Activated CD4-positive, alpha-beta T cell treated with anti-CD3 and anti-CD28 coated beads, Interleukin-2, Interleukin-6, amounts not matched to agents 100 ng/mL and 50 ng/mL, durations not matched to agents 16 hours and 8 hours (primary cell): ENCODE data around the gene GRAP.

Experiments
- DNase-seq: peaks from one replicate; pipeline ENCODE4 v3.0.0-alpha.2; 2020

The GRAP gene

DNA sequence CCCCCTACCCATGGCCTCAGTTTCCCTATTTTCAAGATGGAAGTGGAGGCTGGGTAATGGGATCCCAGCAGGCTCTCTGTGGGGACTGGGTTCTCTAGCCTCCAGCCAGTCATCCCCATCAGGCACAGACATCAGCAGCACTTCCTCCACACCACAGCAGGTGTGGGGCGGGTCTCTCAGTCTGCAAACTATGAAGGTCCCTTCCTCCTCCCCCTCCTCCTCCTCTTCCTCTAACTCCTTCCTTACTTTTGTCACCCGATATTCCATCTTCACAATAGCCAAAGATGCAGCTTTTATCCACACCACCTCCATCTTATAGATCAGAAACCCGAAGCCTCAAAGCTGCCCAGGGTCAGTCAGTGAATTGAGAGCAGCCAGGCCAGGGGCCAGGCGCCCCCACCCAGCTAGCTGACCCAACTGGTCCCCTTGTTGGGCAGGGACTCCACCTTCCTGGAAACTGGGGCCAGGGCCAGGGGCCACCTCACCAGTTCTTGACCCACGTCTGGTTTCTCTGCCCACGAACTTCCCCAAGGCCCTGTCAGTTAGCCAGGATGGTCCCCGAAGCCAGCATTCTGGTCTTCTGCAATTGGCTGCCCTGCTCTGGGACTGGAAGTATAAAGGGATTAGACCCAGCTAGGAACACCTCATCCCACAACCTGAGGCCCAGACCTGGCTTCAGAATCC lies 44.7 kb downstream of the GRAP start:
- DNase-seq = no peak

DNA sequence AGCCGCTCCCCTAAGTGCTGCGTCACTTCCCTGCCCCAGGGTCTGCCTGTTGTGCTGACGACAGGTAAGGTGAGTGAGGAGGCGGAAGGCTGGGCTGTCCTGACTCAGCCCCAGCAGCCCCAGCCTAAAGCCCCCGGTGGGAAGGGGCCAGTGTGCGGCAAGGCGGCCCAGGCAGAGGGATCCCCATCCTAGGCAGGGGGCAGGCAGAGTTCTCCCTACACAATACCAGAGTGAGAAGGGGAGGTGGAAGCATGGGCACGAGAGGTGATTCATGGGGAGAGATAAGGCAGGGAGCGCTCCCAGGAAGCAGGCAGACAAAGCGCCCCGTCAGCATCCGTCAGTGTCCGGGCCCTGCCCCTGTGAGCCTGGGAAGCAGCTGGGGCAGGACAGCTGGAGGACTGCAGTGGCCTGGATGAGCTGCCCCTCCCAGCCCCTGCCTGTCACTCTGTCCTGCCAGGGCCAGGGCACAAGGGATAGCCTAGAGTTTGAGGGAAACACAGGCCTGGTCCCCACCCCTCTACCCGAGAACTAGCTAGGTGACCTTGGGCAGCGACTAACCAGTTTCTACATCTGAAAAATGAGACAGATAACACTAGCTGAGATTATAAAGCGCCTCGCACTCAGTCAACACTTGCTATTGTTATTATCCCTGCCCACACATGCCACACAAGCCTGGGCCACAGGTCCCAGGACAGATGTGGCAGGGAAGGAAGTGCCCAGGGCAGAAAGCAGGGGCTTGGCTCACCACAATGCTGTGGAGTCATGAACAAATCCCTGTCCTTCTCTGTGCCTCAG lies 46.0 kb downstream of the GRAP start:
- no peak for DNase-seq

DNA sequence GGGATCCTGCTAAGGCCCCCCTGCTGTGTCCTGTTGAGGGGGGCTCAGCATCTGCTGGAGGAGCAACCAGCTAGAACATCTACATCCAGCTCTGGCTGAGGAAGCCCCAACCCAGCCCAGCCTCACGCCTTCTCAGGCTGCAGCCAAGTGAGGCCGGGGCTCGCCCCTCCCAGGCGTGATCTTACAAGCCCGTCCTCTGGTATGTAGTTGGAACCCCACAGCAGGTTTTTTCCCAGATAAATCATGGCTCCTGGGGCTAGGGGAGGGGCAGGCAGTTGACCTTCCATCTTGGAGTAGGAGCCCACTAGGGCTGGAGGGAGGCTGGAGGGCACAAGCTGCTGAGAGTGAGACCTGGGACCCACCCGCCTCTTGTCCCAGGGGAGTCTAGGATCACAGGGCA lies 46.8 kb downstream of the GRAP start:
- no peak for DNase-seq

DNA sequence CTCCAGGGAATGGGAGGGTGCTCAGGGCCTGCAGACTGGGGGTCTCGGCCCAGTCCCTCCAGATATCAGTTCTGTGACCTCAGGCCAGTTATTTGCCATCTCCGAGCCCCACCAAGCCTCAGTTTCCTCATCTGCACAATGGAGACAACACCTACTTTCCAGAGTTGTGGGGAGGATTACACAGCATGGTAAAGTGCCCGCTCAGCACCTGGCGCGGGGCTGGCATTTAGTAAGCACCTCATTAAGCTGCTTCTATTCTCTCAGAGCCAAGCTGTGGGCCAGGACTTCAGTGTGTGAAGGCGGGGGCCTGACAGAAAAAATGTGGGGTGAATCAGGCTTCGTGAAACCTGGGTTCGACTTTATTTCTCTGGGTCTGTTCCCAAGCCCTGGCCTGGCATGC lies 47.4 kb downstream of the GRAP start:
- DNase-seq = no peak

DNA sequence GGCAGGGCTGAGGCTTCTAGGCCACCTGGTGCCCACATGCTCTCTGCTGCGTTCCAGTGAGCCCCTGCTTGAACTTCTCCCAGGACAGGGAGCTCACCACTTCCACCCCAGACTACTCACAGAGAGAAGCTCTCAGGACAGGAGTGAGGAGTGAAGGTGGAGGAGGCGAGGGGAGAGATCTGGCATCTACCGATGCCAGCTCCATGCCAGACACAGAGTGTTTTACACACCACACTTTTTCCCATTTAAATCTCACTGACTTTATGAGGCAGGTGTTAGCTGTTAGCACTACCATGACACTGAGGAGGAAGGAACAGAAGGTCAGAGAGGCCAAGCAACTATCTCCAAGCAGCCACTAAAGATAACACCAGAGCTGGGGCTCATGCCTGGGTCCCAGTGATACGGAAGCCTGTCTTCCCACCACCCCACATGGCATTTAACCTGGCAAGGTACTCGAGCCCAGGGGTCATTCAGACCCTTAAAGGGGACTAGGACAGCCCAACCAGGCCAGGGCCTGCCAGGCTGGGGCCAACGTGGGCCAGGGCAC lies 49.0 kb downstream of the GRAP start:
- DNase-seq = no peak

DNA sequence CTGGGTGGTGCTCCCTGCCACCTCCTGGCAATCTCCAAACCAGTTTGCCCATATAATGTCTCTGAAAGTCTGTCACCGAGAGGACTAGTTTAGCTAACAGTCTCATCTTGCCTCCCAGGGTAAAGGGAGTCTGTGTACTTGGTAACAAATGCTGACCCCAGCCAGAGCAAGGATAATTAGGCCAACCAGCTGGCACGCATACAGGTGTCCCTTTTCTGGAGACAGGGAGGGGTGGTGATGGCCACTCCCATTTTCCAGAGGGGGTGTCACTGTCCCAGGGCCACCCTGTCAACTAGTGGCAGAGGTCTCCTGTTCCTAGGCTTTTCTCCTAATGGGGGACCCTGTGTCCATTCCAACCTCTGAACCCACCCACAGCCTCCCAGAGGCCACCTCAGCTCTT lies 50.3 kb downstream of the GRAP start:
- no peak for DNase-seq

DNA sequence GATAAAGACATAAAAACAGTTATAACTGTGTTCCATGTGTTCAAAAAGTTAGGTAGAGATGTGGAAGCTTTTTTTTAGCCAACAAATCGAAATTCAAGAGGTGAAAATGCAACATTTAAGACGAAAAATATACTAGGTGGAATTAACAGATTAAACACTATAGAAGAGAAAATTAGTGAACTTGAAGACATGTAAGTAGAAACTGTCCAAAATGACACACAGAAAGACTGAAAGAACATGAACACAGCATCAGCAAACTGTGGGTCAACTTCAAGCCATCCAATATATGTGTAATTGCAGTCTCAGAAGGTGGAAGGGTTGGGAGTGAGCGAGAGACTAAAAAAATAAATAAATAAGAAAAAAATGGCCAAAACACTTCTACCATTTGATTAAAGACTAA lies 51.5 kb downstream of the GRAP start:
- DNase-seq = no peak

DNA sequence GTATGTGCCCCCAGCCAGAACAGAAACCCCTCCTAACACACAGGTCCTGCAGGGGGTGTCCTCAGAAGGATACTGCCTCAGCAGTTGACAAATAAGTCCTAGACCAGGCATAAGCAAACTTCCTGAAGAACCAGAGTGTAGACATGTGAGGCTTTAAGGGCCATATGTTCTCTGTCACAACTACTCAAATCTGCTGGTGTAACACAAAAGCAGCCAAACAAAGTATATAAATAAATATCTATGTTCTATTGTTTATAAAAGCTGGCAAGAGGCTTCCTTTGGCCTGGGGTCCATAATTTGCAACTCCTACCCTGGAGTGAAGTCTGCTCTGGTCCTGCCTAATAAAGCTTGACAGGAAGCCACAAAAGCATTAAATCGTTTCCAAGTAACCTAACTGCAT lies 52.1 kb downstream of the GRAP start:
- no peak for DNase-seq

DNA sequence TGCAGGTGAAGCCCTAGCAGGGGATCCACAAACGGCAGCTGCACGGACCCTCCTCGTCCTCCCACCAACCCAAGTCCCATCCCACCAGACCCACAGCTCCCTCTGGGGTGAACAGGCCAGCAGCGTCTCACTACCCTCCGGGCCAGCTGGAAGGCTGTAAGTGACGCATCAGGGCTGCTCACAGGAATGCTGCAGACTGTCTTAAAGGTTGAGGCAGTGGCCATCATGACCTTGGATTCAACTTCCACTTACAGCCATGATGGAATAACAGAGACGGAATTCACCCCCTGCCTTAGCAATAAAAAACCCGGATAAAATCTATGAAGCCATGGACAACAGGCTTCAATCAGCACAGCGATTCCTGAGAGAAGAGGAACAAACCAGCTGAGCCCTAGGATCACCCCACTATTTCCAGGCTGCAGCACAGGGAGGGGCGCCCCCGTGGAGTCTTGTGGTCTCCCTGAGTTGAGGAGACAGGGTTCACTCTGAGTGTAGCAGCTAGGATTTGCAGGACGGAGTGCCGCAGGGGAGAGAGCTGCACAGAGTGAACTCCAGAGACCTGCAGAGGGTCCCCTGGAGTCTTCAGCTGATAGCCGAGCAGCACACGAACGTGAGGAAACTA lies 52.7 kb downstream of the GRAP start:
- no peak for DNase-seq

DNA sequence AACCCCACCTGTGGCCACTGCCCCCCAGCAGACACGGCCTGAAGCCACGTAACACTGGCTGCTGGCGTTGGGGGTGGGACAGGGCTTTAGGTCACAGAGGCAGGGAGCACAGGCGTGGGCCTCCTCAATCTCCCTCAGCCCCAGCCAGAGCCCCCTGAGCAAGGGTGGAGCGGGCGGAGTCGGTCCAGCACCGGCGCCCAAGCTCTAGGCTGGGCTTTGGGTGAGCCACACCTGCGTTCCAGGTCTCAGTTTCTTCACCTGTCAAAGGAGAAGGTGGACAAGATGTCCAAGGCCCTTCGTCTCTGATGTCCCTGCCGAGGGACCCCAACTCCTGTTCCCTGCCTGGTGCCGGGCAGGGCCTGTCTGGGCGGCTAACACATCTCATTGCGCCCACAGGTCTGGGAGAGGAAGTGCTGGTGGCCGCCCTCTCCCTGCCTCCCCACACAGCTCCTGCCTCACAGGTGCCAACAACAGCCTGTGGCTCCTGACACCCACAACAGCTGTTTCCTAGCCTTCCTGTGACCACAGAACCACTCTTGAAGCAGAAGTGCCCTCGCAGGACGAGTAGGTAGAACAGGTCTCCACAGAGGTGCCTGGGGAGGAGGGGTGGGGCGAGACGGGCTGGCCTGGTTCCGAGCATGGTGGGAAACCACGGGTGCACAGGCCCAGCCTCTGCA lies 54.2 kb downstream of the GRAP start:
- DNase-seq = peak; percentile 39

DNA sequence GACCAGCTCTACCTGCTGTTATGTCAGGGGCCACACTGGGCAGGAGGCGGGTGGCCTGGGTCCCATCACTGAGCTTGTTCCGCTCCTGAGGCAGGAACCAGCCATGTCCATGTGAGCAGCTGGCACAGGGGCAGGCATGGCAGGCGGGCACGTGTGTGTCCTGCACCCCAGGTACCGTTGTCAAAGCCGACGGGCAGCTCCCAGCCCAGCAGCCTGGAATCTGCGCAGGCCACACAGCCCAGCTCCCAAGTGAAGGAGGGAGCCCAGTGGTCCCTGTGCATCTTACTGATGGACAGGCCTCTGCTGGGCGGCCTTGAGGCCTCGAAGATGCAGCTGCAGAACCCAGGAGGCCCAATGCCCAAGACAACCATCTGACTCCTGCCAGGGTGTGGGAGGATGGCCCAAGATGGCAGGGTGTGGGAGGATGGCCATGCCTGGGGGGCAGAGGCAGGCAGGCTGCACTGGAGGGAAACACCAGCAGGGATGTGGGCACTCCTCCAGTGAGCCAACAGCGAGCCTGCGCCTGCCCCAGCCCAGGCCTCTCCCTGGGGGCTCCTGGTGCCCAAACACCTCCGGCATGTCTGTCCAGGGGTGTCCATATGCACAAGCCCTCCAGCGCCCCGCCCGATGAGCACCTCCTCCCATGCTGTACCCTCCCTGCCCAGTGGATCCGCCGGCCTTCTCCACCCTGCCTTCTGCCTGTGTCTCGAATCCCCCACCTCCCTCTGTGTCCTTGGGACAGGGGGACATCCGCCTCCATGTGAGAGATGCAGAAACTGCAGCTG lies 55.0 kb downstream of the GRAP start:
- DNase-seq = no peak

DNA sequence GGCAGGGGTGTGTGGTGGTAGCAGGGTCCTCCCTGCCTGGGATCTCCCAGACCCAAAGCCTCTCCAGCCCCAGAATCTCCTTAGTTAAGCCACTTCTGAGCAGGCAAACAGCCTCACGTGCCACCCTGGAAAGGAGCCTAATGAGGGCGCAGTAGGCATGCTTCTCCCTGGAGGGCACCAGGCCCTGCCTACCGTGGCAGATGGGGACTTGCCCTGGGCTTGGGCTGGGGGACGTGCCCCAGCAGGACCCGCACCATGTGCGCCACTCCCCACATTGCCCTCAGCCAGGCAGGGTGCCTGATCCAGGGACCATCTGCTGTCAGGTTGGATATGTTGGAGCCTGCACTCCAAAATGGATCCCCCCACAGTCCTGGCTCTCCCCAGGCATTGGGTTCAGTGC lies 56.4 kb downstream of the GRAP start:
- DNase-seq = no peak

DNA sequence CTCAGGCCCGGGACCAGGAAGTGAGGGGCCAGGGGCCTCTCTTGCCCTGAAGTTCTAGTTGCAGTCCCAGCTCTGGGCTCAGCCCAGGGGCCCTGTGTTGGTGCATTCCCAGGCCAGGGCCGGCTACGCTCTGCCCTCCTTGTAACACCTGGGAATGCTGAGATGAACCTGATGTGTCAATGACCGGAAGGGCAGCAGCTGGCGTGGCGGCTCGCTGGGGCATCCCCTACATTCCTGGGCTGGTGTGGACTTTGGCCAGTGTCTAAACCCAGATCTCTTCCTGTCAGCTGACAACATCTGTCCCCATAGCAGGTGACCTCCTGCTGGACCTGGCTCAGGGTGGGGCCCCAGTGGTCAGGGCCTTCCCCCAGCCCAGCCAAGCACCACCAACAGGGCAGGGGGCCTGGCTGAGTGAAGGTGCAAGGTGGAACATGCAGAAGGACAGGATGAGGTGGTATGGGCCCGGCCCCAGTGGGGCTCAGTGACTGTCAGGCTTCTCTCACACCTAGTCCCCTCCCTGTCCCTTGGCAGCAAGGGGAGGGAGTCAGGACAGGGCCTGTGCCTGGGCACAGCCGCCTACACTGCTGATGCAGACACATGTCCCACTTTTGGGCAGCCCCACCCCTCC lies 58.1 kb downstream of the GRAP start:
- no peak for DNase-seq

DNA sequence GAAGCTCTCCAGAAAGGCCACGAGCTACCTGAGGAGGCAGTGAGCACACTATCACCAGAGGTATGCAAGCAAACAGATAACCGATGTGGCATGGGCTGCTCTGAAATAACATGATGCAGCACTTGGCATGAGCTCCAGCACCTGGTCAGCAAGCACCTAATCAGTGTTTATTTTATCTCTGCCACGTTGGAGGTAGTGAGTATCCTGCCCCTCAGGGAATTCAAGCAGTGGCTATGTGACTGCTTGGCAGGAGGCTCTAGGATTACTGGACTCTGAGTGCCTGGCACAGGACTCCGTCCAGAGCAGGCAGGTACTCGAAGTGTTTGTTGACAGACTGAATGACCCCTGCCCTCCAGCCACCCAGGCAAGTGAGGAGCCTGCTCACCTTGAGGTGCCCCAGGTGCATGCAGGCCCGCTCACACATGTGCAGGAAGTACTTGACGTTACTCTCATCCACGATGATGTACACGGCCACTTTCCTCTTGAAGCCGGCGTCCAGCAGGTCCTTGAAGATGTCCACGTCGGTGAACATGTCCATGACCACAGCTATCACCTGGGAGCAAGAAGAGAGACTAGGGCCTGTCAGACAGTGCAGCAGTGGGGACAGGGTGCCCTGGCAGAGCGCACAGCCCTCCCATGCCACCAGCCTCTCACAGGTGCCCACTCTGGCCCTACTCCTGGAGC lies 58.8 kb downstream of the GRAP start:
- DNase-seq = no peak

DNA sequence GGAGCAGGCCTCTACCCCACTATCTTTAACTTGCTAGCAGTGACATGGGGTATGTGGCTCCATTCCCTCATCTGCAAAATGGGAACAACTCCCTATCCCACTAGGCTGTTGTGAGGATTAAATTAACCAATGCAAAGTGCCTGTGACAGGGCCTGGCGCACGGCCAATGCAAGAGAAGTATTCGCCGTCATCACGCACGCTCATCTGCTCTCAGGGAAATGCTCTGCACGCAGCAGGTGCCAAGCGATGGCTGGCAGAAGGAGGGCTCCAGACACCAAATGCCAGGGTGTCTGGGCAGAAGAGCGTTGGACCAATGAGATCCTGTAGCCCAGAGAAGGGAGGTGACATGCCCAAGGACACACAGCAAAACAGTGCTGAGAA lies 59.5 kb downstream of the GRAP start:
- no peak for DNase-seq

DNA sequence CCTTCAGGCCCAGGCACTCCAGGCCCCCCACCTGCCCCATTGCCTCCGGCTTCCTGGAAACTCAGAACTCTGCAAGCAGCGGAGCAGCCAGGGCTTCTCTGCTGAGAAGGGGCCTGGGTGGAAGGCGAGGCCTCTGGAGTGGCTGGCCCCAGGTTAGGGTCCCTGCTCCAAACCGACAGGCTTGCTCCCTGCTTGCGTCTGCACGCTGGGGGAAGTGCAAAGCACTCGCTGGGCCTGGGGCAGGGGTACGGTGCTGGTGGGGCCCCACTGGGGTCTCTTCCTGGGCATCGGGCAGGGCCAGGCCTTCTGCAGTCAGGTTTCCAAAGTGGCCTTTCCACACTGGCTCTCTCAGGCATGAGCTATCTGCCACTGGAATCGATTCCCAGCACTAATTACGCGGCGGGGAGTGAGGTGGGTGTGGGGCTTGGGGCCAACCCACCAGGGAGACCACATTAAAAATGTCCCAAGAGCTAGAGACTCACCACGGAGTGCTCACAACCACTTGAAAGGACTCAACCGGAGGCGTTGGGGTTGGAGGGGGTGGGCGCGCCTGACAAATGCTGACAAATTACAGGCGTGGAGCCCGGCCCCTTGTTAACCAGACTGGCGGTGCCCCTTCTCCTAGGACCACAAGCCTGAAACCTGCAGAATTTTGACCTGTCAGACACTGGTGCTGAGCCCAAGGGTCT lies 60.1 kb downstream of the GRAP start:
- no peak for DNase-seq

DNA sequence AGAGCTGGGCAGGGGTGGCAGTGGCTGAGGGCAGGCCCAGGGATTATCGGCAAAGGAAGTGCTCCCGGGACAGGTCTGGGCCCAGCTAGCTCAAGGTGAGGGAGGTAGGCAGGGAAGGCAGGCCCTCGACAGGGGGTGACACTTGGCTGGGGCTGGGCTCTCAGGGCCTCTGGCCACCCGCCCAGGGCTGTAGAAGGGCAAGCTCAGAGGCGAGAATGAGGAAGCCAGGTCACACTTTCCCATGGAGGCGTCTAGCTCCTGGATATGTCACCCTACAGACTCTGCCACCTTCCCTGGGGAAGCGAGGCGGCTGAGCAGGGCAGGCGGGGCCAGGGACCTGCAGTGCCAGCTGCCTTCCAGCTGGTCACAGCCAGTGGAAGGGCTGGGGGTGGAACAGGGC lies 61.3 kb downstream of the GRAP start:
- DNase-seq = no peak

DNA sequence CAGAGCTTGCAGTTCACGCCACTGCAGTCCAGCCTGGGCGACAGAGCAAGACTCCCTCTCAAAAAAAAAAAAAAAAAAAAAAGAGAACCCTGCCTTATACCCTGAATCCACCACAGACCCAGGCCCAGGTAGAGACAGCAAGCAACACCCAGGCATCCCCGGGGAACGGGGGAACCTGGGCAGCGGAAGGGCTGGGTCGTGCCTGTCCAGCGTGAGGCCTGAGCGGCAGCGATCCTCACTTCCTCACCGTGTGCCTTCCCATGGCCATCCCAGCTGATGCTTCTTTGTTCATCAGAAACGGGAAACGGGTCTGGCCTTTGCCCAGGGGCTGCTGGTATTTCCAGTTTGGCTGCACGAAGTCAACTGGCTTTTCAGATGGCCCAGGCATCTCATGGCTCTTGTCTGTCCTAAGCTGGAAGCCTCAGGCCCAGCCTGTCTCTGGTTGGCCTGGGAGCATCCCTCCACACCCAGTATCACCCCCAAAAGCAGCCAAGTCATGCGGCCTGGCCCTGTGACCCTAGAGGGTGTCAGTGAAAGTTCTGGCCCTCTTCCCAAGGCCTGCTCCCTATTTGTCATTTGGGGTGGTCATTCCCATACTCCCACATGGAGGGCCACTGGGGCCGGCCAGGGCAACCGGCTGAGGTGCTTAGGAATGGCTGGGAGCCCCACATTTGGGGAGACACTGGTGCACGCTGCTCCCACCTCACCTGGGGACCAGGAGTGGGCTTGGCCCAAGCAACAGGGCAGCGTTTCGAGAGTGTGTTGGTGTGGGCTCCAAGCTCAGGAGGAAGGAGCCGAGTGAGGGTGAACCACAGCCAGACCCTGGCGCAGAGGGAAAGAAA lies 62.3 kb downstream of the GRAP start:
- no peak for DNase-seq

DNA sequence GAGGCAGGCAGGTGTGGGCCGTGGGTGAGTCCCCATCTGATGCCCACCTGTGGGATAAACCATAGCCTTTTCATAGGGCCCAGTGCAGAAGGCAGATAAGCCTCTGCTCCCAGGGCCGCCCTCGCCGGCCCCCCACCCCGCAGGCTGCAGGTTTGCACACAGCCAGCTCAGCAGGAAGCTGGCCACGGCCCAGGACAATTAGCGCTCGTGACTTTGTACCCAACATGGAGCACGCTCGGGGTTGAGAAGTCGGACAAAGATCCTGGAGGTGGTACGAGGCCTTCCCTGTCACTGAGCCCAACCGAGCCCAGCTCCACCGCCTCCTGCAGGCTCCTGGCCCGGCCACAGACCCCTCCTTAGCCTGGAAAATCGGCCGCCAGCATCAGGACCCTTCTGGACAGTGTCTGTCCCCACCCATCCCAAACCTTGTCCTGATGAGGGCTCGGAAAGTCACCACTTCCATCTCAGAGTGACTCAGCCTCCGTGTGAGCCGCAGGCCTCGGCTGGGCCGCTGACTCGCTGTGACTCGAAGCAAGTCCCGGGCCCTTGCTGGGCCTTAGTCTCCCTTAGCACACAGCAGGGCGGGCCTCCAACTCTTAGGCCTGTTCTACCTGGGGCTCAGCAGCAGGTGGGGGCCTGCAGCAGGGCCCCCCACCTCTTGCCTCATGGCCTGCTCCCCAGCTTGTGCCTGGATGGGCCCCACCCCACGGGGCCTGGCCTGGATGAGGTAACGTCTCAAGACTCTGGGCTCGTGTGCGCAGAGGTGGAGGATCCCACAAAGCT lies 64.9 kb downstream of the GRAP start:
- no peak for DNase-seq
